GM19193 (cell line): ENCODE results near the gene EIF4G3.

ENCODE experiments used
- POLR2A ChIP-seq: IDR thresholded peaks from 4 replicates; pipeline ENCODE4 v1.6.1; 2011; ENCODE audit not compliant: insufficient read depth, insufficient read length; ENCODE audit errors: extremely low read depth

Gene EIF4G3

DNA sequence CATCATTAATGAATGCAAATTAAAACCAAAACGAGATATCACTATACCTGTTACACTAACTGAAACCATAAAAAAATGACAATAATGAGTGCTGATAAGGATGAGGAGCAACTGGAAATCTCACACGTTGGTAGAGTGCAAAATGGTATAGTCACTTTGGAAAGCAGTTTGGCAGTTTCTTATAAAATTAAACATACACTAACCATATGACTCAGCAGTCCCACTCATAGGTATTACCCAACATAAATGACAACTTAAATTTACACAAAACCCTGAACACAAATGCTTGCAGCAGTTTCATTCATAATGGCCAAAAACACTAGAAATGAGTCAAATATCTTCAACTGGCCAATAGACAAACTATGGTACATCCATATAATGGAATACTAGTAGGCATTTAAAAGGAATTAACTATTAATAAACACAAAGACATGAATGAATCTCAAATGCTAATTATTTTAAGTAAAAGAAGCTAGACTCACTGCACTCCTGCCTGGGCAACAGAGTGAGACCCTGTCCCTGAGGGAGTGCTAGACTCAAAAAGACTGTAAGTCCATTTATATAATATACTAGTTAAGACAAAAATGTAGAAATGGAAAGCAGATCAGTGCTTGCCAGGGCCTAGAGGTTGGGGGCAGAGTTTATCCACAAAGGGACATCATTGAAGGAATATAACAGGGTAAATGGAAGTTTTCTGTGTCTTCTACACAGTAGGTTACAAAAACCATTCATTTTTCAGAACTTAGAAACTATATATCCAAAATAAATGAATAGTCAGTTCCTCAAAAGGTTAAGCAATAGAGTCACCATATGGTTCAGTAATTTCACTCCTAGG is 77.4 kb downstream of the EIF4G3 start:
- no peak for TF ChIP-seq POLR2A

DNA sequence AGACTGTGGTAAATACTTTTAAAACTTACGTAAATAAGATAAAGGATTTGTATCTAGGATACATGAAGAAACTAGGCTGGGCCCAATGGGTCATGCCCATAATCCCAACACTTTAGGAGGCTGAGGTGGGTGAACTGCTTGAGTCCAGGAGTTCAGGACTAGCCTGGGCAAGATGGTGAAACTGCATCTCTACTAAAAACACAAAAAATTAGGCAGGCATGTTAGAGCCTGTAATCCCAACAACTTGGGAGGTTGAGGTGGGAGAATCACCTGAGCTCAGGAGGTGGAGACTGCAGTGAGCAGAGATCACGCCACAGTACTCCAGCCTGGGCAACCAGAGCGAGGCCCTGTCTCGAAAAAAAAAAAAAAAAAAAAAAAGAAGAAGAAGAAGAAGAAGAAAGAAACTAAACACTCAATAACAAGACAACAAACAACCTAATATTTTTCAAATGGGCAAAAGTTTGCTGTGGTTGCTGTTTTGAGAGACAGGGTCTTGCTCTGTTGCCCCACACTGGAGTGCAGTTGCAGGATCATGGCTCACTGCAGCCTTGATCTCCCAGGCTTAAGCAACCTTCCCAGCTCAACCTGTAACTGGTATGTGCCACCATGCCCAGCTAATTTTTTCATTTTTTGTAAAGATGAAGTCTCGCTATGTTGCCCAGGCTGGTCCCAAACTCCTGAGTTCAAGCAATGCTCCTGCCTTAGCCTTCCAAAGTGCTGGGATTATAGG is 78.3 kb downstream of the EIF4G3 start:
- no peak for TF ChIP-seq POLR2A

GRCh38 chr1:21097729-21098128 is 79.0 kb downstream of the EIF4G3 start:
- TF ChIP-seq POLR2A: no peak

GRCh38 chr1:21095976-21096375 is 80.7 kb downstream of the EIF4G3 start:
- no peak for TF ChIP-seq POLR2A

GRCh38 chr1:21090463-21090862 is 86.2 kb downstream of the EIF4G3 start:
- no peak for TF ChIP-seq POLR2A

- no peak for TF ChIP-seq POLR2A
Measured at GRCh38 chr1:21089731-21090130, 87.0 kb downstream of the EIF4G3 start.

DNA sequence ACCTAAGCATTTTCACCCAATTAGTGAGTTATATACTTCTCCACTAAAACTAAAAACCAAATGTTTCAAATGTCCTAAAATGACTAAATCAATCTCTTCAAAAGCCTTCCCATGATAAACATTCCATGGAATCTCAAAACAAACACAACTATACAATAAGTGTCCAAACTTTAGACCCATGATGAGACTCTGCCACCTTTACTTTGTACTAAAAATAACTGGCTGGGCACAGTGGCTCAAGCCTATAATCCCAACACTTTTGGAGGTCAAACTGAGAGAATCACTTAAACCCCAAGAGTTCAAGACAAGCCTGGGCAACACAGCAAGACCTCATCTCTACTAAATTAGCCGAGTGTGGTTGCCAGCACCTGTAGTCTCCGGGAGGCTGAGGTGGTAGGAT is 87.4 kb downstream of the EIF4G3 start:
- TF ChIP-seq POLR2A: no peak

DNA sequence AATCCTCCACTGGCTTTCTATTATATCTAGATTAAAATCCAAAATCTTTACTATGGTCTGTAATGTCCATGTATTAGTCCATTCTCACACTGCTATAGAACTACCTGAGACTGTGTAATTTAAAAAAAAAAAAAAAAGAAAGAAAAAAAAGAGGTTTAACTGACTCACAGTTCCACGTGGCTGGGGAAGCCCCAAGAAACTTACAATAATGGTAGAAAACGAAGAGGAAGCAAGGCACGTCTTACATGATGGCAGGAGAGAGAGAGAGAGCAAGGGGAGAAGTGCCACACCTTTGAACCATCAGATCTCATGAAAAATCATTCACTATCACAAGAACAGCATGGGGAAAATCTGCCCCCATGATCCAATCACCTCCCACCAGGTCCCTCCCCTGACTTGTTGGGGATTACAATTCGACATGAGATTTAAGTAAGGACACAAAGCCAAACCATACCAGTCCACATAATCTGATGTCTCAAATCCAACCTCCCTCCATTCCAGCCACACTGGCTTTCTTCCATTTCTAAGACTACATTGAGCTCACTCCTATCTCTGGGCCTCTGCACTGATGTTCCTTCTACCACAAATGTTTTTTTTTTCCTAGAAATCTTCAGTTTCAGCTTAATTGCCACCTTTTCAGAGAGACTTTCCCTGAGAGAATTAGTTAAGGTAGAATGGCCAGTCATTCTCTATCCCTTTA is 92.4 kb downstream of the EIF4G3 start:
- no peak for TF ChIP-seq POLR2A

DNA sequence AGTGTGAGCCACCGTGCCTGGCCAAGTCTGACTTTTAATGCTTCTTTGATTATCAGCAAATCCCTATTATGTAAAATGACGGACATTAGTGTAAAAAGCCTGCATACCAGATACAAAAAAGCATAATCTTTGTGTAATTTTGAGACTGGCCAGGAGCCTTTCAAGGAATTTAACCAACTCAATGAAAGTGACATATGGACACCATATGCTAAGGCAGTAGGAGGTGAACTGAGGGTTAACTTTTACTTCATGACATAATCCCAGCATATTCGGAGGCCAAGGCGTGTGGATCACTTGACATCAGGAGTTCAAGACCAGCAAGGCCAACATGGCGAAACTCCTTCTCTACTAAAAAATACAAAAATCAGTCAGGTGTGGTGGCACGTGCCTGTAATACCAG is 94.6 kb downstream of the EIF4G3 start:
- TF ChIP-seq POLR2A: no peak

DNA sequence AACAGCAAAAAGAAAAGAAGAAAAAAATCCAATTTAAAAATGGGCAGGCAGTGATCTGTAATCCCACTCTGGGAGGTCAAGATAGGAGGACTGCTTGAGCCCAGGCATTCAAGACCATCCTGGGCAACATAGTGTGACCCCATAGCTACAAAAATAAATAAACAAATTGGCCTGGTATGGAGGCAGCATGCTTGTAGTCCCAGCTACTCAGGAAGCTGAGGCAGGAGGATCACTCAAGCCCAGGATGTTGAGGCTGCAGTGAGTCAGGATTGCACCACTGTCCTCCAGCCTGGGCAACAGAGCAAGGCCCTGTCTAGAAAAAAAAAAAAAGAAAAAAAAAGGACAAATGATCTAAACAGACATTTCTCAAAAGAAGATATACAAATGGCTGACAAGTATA is 99.6 kb downstream of the EIF4G3 start:
- TF ChIP-seq POLR2A: no peak

GRCh38 chr1:21072721-21073120 is 104.0 kb downstream of the EIF4G3 start:
- TF ChIP-seq POLR2A: no peak

DNA sequence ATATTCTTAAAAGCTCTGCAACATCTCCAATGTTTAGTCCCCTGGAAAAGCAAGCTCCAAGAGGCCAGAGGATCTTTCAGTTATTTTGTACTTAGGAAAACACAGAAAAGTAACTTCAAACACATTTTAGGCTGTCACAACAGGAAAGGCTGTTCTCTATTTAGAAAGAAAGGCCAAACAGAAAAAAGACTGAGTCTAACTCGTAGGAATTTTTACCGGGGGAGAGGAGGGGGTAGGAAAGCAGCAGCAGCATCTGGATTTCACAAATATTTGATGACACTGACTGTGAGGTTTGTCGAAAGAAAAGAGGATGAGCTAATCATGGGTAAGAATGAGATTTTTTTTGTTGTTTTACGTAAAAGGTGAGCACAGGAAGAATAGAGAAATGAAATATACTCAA is 107.1 kb downstream of the EIF4G3 start:
- no peak for TF ChIP-seq POLR2A

DNA sequence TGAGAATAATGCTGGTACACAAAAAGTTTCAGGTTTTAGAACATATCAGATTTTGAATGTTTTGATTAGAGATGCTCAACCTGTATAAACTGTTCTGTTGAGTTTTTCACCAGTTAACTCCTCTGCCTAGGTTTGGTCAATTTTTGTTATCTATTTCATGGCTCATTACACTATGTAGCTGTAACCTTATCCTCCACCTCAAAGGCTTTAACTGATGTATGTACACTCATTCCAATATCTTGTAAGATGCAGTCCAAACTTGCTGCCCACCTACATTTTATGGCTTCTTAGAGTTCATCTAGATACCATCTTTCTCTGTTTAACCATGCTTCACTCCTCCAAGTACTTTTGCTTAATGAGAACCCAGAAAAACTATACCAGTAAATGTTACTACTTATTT is 107.8 kb downstream of the EIF4G3 start:
- no peak for TF ChIP-seq POLR2A

GRCh38 chr1:21067551-21068227 is 109.0 kb downstream of the EIF4G3 start:
- no peak for TF ChIP-seq POLR2A

- TF ChIP-seq POLR2A: no peak
Measured at GRCh38 chr1:21066356-21067012, 110.2 kb downstream of the EIF4G3 start.

DNA sequence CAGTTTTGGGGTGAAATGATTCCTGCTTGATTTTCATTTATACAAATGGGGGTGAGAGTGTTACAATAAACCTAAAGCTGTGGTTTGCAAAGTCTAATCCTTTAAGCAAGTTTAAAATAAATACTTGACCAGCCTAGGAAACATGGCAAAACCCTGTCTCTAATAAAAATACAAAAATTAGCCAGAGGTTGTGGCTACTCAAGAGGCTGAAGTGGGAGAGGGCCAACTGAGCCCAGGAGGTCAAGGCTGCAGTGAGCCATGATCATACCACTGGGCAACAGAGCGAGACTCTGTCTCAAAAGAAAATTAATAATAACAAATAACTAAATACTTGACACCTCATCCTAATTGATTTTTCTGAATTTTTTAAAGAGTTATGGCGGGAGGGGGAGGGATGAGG is 110.8 kb downstream of the EIF4G3 start:
- no peak for TF ChIP-seq POLR2A
